Mesothelial cell of epicardium (in vitro differentiated cells): ENCODE results near the gene XYLT1. TPM values are rescaled to one million over a fixed set of nuclear protein-coding genes. Genes with fewer than 3 reads are reported as not detected.

ENCODE experiments used
- DNase-seq, 2 experiments: peaks; one replicate each; pipeline ENCODE4 v3.0.0; 2021; ENCODE audit warnings: low spot score in 2 of 2; ENCODE audit not compliant: unreplicated experiment in 2 of 2
- H3K27ac Mint-ChIP-seq: 2 replicates; pipeline ENCODE4 v1.8.0; 2021; ENCODE audit warnings: mixed read lengths
- H3K27me3 Mint-ChIP-seq: 2 replicates; pipeline ENCODE4 v1.8.0; 2021; ENCODE audit warnings: low read depth, mixed read lengths
- H3K36me3 Mint-ChIP-seq: 2 replicates; pipeline ENCODE4 v1.8.0; 2021; ENCODE audit warnings: mixed read lengths
- H3K4me1 Mint-ChIP-seq: 2 replicates; pipeline ENCODE4 v1.8.0; 2021; ENCODE audit warnings: mixed read lengths
- H3K4me3 Mint-ChIP-seq: 2 replicates; pipeline ENCODE4 v1.8.0; 2021; ENCODE audit warnings: mild to moderate bottlenecking, moderate library complexity, mixed read lengths
- H3K9me3 Mint-ChIP-seq: 2 replicates; pipeline ENCODE4 v1.8.0; 2021; ENCODE audit warnings: mixed read lengths
- total RNA-seq: library from RNA; stranded (reverse); gene quantifications from 3 replicates; pipeline ENCODE4 v1.2.1, GENCODE V29; 2021
- TF ChIP-seq, protein P1 (sequence below): fragments of 200-600 bp; sonication (generic); IDR thresholded peaks from one replicate; pipeline ENCODE4 v1.5.0; 2021; ENCODE audit warnings: antibody characterized with exemption; ENCODE audit not compliant: unreplicated experiment

Gene XYLT1
- total RNA-seq, 1 donor from 2014 or later = 15.2 TPM

DNA sequence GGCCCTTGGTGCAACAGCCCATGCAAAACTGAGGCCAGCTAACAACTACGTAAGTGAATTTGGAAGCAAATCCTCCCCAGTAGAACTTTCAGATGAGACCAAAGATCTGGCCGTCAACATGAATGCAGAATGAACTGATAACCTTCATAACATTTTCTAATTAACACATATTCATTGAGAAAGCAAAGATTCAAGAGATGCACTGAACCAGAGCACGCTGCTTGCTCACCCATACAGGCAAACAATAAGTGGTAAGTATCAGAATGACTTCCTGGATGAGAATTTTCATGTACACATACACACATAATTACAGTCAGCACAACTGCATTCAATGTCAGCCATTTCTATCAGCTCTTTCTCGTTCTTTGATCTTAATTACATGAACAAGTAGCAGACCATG is 30.6 kb downstream of the XYLT1 start:
- DNase-seq = no peak
- H3K36me3 Mint-ChIP-seq = peaks cover 3% of the 10 kb centered on the region
- no peak overlapping the region for H3K4me3 Mint-ChIP-seq
- no peaks in the 10 kb centered on the region for H3K27me3 Mint-ChIP-seq
- H3K27ac Mint-ChIP-seq = no peak overlapping the region
- TF ChIP-seq, protein P1, sequence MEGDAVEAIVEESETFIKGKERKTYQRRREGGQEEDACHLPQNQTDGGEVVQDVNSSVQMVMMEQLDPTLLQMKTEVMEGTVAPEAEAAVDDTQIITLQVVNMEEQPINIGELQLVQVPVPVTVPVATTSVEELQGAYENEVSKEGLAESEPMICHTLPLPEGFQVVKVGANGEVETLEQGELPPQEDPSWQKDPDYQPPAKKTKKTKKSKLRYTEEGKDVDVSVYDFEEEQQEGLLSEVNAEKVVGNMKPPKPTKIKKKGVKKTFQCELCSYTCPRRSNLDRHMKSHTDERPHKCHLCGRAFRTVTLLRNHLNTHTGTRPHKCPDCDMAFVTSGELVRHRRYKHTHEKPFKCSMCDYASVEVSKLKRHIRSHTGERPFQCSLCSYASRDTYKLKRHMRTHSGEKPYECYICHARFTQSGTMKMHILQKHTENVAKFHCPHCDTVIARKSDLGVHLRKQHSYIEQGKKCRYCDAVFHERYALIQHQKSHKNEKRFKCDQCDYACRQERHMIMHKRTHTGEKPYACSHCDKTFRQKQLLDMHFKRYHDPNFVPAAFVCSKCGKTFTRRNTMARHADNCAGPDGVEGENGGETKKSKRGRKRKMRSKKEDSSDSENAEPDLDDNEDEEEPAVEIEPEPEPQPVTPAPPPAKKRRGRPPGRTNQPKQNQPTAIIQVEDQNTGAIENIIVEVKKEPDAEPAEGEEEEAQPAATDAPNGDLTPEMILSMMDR = no peak
- H3K9me3 Mint-ChIP-seq = peaks cover 5% of the 10 kb centered on the region
- H3K4me1 Mint-ChIP-seq = peaks cover 7% of the 10 kb centered on the region

GRCh38 chr16:17439580-17439979 is 31.2 kb downstream of the XYLT1 start:
- no peak for DNase-seq
- no peak overlapping the region for H3K27ac Mint-ChIP-seq
- H3K4me3 Mint-ChIP-seq = no peak overlapping the region

GRCh38 chr16:17437981-17438380 is 32.8 kb downstream of the XYLT1 start:
- Mint-ChIP-seq H3K27me3 (no peaks in the 10 kb centered on the region), H3K27ac (no peak overlapping the region)
- TF ChIP-seq, protein P1 = no peak

More at GRCh38 chr16:17439580-17439979, 31.2 kb downstream of the XYLT1 start:
- Mint-ChIP-seq H3K27me3 (no peaks in the 10 kb centered on the region), H3K9me3 (peaks cover 5% of the 10 kb centered on the region), H3K4me1 (peaks cover 7% of the 10 kb centered on the region), H3K36me3 (peaks cover 3% of the 10 kb centered on the region)
- TF ChIP-seq, protein P1 = no peak

GRCh38 chr16:17437127-17437720 is 33.5 kb downstream of the XYLT1 start:
- no peaks in the 10 kb centered on the region for H3K27me3 Mint-ChIP-seq
- H3K4me3 Mint-ChIP-seq = no peak overlapping the region
- no peaks in the 10 kb centered on the region for H3K36me3 Mint-ChIP-seq
- H3K9me3 Mint-ChIP-seq = peaks cover 5% of the 10 kb centered on the region
- H3K4me1 Mint-ChIP-seq = peaks cover 9% of the 10 kb centered on the region
- H3K27ac Mint-ChIP-seq = no peak overlapping the region
- TF ChIP-seq, protein P1 = no peak
- DNase-seq = no peak

More at GRCh38 chr16:17437981-17438380, 32.8 kb downstream of the XYLT1 start:
- H3K4me3 Mint-ChIP-seq = no peak overlapping the region
- H3K36me3 Mint-ChIP-seq = no peaks in the 10 kb centered on the region
- peaks cover 5% of the 10 kb centered on the region for H3K9me3 Mint-ChIP-seq
- no peak for DNase-seq
- peaks cover 9% of the 10 kb centered on the region for H3K4me1 Mint-ChIP-seq

- Mint-ChIP-seq H3K27ac (no peak overlapping the region), H3K36me3 (no peaks in the 10 kb centered on the region), H3K9me3 (peaks cover 4% of the 10 kb centered on the region), H3K4me3 (no peak overlapping the region), H3K4me1 (peaks cover 12% of the 10 kb centered on the region), H3K27me3 (no peaks in the 10 kb centered on the region)
- TF ChIP-seq, protein P1 = no peak
- no peak for DNase-seq
Observed at GRCh38 chr16:17435318-17435717, 35.4 kb downstream of the XYLT1 start.
